HG02840 (cell line): ENCODE data around the gene MPL.

ENCODE experiments used
- ATAC-seq: cut with Tn5 transposase; IDR thresholded peaks from one replicate; pipeline ENCODE4 v1.9.1; 2021; ENCODE audit warnings: mild to moderate bottlenecking, moderate library complexity, moderate number of reproducible peaks; ENCODE audit not compliant: unreplicated experiment, low FRiP score

Gene MPL

DNA sequence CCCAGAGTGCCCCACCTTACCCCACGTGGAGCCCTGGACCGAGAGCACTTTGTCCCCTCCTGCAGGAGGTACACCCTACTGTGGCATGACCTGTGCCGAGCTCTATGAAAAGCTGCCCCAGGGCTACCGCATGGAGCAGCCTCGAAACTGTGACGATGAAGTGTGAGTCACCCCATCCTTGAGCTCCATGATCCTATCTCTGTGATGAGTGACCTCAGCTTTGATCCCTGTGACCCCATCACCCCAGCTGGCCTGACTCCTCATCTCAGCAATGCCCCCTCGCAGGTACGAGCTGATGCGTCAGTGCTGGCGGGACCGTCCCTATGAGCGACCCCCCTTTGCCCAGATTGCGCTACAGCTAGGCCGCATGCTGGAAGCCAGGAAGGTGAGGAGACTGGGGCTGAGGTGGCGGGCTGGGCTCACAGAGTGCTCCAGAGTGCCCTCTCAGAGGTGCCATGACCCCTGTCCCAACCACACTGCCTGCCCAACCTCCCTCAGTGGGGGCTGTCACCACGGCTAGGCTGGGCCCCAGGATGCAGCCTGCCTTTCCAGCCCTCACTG, 16.2 kb upstream of the MPL start:
- no peak for ATAC-seq

- ATAC-seq = no peak
Observed at GRCh38 chr1:43322506-43322905, 15.1 kb upstream of the MPL start.

DNA sequence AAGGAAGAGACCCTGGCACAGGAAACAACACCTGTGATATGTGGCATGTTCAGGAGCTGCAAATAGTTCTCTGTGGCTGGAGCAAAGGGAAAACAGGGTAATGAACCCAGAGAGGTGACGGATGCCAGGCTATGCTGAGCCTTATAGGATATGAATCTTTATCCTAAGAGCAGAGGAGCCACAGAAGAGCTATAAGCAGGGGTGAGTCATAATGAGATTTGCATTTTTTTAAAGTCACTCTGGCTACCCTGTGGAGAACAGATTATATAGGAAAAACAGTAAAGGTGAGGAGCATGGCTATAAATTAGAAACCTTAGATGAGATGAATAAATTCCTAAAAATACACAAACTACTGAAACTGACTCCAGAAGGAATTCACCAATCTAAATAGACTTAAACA, 12.8 kb upstream of the MPL start:
- ATAC-seq = no peak

DNA sequence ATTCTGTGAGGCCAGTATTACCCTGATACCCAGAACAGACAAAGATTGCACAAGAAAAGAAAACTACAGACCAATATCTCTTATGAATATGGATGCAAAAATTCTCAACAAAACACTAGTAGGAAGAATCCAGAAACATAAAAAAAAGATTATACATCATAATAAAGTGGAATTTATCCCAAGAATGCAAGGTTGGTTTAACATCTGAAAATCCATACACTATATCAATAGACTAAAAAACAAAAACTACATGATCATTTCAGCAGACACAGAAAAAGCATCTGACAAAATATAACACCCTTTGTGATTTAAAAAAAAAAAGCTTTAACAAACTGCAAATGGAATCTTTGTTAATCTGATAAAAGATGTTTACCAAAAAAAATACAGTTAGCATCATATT, 12.2 kb upstream of the MPL start:
- no peak for ATAC-seq

DNA sequence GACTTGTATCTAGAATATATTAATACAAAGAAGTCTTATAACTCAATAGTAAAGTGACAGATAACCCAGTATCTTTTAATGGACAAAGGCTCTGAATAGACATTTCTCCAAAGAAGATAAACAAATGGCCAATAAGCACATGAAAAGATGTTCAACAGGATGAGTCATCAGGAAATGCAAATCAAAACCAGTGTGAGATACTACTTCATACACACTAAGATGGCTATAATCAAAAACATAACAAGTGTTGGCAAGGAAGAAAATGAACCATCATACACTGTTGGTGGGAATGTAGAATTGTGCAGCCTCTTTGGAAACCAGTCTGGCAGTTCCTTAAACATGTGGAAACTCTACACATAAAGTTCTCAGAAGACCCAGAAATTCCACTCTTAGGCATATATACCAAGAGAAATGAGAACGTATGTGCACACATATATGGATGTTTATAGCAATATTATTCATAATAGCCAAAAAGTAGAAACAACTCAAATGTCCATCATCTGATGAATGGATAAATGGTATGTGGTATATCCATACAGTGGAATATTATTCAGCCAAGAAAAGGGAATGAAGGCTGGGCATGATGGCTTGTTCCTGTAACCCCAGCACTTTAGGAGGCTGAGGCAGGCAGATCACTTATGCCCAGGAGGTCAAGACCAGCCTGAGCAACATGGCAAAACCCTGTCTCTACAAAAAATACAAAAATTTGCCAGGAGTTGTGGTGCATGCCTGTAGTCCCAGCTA, 9.9 kb upstream of the MPL start:
- no peak for ATAC-seq

- no peak for ATAC-seq
Observed at GRCh38 chr1:43329995-43330751, 7.4 kb upstream of the MPL start.

GRCh38 chr1:43331688-43332087, 5.9 kb upstream of the MPL start:
- ATAC-seq = no peak

- ATAC-seq = no peak
Observed at GRCh38 chr1:43334453-43335205, 3.0 kb upstream of the MPL start.

GRCh38 chr1:43338001-43338400, 383 bp downstream of the MPL start:
- no peak for ATAC-seq

DNA sequence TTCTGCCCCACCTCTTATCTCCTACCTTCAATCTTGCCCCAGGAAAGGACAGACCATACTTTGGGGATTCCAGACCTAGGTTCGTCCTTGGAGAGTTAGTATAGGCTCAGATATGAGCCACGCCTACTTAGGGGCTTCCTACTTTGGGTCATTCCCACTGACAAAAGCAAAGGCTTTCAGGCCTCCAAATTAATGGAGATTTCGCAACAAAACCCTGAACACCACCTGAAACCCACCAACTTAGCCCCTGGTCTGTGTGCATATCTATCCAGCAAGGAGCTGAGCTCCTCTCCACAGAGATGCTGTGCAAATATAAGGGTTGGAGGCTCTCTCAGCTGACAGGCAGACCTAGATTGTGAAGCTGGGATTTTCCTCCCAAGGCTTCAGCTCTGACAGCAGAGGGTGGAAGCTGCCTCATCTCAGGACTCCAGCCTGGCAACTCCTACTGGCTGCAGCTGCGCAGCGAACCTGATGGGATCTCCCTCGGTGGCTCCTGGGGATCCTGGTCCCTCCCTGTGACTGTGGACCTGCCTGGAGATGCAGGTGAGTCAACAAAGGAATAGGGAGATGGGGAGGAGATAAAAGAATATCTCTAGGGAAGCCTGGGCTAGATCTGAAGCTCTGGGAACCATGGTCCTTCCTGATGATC, 2.1 kb downstream of the MPL start:
- no peak for ATAC-seq

GRCh38 chr1:43340559-43340958, 2.9 kb downstream of the MPL start:
- no peak for ATAC-seq

DNA sequence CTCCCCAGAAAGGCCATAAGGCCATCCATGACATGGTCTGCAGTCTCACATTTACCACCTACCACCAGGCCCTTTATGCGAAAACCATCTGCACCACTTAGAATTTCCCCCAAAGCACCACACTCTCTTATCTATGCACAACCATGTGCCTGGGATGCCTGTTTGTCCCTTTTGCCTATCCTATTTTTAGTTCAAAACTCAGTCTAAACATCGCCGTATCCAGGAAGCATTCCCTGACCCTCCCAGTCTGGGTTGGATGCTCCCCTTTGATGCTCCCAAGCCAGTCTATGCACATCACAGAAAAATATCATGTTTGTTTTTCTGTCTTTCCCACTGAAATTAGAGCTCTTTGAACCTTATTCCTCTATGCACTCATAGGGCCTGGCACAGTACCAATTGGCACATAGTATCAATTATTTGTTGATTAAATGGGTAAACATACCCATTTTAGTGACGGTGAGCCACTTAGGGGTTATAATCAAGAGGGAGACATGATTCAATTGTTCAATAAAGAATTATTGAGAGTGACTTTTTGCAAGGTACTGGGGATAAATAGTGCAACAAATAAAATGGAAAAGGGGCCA, 6.7 kb downstream of the MPL start:
- ATAC-seq = no peak

DNA sequence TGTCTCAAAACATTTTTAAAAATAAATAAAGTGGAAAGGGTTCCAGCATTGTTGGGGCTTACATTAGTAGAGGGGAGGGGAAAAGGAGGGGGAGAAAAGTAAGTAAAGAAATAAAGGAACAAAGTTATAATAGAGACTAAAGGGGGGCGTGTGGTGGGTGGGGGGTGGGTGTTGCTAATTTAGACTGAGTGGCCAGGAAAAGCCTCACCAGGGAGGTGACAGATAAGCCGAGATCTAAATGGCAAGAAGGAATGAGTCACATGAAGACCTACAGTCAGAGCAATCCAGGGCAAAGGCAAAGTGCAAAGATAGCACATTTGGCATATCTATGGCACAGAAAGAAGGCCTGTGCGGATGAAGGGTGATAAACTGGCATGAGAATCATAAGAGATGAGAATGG, 7.5 kb downstream of the MPL start:
- no peak for ATAC-seq

- no peak for ATAC-seq
Observed at GRCh38 chr1:43346636-43347035, 9.0 kb downstream of the MPL start.

DNA sequence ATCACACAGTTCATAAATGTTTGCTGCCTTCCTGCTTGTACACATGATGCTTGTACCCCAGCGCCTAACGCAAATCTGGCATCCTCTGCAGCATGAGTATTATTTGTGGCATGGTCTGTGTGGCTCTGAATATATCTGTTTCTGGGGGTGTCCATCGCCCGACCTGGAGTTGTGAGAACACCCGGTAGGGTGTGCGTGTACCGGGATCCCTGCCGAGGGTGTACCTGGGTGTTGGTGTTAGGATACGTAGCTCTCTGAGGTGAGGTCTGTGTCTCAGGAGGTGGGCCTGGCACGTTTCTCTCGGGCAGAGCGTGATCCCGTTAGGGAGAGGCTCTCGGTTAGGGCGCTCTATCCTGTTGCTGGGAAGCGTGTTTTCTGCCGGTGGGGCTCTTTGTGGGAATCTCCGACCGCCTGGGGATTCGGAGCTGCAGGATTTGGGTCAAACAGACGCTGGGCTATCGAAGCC, 10.8 kb downstream of the MPL start:
- no peak for ATAC-seq

DNA sequence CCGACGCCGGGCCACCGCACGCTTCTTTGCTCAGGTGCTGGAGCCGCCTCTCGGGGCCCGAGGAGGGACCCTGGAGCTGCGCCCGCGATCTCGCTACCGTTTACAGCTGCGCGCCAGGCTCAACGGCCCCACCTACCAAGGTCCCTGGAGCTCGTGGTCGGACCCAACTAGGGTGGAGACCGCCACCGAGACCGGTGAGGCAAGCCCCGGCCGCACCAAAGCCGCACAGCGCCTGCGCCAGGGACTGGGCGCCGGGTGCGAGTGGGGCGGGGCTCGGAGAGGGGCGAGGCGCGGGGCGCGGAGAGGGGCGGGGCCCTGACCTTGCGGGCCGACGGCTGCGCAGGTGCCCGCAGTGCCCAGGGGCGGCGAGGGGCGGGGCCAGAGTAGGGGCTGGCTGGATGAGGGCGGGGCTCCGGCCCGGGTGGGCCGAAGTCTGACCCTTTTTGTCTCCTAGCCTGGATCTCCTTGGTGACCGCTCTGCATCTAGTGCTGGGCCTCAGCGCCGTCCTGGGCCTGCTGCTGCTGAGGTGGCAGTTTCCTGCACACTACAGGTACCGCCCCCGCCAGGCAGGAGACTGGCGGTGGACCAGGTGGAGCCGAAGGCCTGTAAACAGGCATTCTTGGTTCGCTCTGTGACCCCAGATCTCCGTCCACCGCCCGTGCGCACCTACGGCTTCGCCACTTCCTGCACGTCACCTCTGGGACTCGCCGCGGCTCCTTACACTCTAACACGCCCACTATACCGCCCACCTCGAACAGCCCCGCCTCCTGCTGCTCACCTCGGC, 11.4 kb downstream of the MPL start:
- ATAC-seq = no peak

GRCh38 chr1:43349594-43350306, 12.1 kb downstream of the MPL start:
- no peak for ATAC-seq

GRCh38 chr1:43350976-43351375, 13.4 kb downstream of the MPL start:
- ATAC-seq = no peak
